Adrenal gland (tissue), 5 donors: ENCODE results near the gene AFAP1.

Experiments used
- POLR2A ChIP-seq, 2 donors: fragments of 450-650 bp; IDR thresholded peaks; one replicate each; pipeline ENCODE4 v1.6.1; 2017; ENCODE audit warnings: antibody characterized with exemption in 2 of 2, mild to moderate bottlenecking in 2 of 2, moderate library complexity in 1 of 2
- TF ChIP-seq, protein P1 (sequence below), 6 experiments: fragments of 450-650 bp in 4 of 6; fragments of 200-600 bp in 2 of 6; sonication (generic) in 1 of 6; IDR thresholded peaks; 1 replicate in 5 of 6; 2 replicates in 1 of 6; pipeline versions ENCODE4 v1.5.1 to v1.8.0; 2016 to 2021; ENCODE audit warnings: antibody characterized with exemption in 6 of 6, mild to moderate bottlenecking in 2 of 6, moderate library complexity in 1 of 6
- donor health status: DM: no; HTN: no; CAD: no.

DNA sequence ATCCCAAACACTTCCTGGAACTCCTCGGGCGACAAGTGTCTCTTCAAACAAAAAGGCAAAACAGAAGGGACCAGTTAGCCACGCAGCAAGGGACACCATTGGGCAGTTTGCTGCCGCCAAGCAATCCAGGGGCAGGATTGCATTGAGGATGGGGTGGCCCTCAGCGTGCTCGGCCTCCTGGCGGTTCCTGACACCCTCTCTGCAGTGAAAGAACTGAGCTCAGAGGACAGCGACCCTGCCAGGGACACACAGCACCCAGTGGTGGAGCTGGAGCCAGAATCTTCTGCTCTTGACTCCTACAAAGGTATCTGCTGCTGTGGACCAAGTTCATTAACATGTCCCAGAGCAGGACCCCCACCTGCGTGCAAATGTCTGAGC lies 27.4 kb upstream of the AFAP1 start:
- TF ChIP-seq, protein P1, sequence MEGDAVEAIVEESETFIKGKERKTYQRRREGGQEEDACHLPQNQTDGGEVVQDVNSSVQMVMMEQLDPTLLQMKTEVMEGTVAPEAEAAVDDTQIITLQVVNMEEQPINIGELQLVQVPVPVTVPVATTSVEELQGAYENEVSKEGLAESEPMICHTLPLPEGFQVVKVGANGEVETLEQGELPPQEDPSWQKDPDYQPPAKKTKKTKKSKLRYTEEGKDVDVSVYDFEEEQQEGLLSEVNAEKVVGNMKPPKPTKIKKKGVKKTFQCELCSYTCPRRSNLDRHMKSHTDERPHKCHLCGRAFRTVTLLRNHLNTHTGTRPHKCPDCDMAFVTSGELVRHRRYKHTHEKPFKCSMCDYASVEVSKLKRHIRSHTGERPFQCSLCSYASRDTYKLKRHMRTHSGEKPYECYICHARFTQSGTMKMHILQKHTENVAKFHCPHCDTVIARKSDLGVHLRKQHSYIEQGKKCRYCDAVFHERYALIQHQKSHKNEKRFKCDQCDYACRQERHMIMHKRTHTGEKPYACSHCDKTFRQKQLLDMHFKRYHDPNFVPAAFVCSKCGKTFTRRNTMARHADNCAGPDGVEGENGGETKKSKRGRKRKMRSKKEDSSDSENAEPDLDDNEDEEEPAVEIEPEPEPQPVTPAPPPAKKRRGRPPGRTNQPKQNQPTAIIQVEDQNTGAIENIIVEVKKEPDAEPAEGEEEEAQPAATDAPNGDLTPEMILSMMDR (IDR thresholded peaks at IDR 0.05) = no peak
- no peak for TF ChIP-seq POLR2A (IDR thresholded peaks at IDR 0.05)
